ENCODE results near the gene PYROXD2. TPM values are rescaled to one million over a fixed set of nuclear protein-coding genes. Genes with fewer than 3 reads are reported as not detected.

Gene PYROXD2
- polyA plus RNA-seq, 1 donor from 2014 or later: 0.11 TPM

DNA sequence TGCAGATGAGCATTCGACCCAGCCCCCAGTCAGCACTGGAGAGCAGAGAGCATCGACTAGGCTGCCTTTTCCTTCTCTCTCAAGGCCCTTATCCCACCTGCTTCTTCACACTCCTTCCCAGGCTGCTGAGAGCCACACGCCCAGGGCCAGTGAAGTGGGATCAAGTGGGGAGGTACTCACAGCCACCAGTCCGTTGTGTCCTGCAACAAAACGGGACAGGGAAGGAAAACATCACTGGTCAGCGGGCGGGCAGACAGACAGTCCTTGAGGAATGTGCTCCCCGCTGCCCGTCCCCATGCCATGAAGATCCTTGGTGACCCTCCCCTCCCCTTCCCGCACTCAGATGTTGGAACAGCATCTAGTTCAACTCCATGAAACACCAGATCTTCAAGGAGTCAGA is 4.2 kb downstream of the PYROXD2 start:
- no peaks in the 10 kb centered on the region for H3K36me3 ChIP-seq (ENCODE audit: insufficient read depth, low read length)
- H3F3A ChIP-seq (ENCODE audit: insufficient read depth, low read length, poor library complexity, severe bottlenecking): no peaks in the 10 kb centered on the region
- H3K27me3 ChIP-seq (ENCODE audit: insufficient read depth, low read depth, low read length): no peaks in the 10 kb centered on the region
- no peaks in the 10 kb centered on the region for H3K9me3 ChIP-seq (ENCODE audit: low read length)
- H3K79me2 ChIP-seq (replicated peaks; ENCODE audit: insufficient read depth, low read length): no peaks in the 10 kb centered on the region
- no peak overlapping the region for H3K4me3 ChIP-seq (ENCODE audit: low read length)
- no peaks in the 10 kb centered on the region for H3K9me2 ChIP-seq (ENCODE audit: insufficient read depth, low read length)
- TF ChIP-seq RAD21 (conservative IDR thresholded peaks at IDR 0.05): no peak
- TF ChIP-seq POLR2AphosphoS5 (IDR thresholded peaks at IDR 0.05): no peak
- TF ChIP-seq, protein P1, sequence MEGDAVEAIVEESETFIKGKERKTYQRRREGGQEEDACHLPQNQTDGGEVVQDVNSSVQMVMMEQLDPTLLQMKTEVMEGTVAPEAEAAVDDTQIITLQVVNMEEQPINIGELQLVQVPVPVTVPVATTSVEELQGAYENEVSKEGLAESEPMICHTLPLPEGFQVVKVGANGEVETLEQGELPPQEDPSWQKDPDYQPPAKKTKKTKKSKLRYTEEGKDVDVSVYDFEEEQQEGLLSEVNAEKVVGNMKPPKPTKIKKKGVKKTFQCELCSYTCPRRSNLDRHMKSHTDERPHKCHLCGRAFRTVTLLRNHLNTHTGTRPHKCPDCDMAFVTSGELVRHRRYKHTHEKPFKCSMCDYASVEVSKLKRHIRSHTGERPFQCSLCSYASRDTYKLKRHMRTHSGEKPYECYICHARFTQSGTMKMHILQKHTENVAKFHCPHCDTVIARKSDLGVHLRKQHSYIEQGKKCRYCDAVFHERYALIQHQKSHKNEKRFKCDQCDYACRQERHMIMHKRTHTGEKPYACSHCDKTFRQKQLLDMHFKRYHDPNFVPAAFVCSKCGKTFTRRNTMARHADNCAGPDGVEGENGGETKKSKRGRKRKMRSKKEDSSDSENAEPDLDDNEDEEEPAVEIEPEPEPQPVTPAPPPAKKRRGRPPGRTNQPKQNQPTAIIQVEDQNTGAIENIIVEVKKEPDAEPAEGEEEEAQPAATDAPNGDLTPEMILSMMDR (IDR thresholded peaks at IDR 0.05; ENCODE audit: poor library complexity, severe bottlenecking): no peak
- no peak for TF ChIP-seq SMC3 (conservative IDR thresholded peaks at IDR 0.05; ENCODE audit: poor library complexity)
- no peak for TF ChIP-seq EP300 (conservative IDR thresholded peaks at IDR 0.05; ENCODE audit: poor library complexity, severe bottlenecking)
- TF ChIP-seq EZH2 (IDR thresholded peaks at IDR 0.05; ENCODE audit: borderline replicate concordance, insufficient read depth, low read length, poor library complexity, severe bottlenecking): no peak
- TF ChIP-seq, protein P2, sequence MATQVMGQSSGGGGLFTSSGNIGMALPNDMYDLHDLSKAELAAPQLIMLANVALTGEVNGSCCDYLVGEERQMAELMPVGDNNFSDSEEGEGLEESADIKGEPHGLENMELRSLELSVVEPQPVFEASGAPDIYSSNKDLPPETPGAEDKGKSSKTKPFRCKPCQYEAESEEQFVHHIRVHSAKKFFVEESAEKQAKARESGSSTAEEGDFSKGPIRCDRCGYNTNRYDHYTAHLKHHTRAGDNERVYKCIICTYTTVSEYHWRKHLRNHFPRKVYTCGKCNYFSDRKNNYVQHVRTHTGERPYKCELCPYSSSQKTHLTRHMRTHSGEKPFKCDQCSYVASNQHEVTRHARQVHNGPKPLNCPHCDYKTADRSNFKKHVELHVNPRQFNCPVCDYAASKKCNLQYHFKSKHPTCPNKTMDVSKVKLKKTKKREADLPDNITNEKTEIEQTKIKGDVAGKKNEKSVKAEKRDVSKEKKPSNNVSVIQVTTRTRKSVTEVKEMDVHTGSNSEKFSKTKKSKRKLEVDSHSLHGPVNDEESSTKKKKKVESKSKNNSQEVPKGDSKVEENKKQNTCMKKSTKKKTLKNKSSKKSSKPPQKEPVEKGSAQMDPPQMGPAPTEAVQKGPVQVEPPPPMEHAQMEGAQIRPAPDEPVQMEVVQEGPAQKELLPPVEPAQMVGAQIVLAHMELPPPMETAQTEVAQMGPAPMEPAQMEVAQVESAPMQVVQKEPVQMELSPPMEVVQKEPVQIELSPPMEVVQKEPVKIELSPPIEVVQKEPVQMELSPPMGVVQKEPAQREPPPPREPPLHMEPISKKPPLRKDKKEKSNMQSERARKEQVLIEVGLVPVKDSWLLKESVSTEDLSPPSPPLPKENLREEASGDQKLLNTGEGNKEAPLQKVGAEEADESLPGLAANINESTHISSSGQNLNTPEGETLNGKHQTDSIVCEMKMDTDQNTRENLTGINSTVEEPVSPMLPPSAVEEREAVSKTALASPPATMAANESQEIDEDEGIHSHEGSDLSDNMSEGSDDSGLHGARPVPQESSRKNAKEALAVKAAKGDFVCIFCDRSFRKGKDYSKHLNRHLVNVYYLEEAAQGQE (IDR thresholded peaks at IDR 0.05; ENCODE audit: borderline replicate concordance): no peak
- TF ChIP-seq TAF1 (IDR thresholded peaks at IDR 0.05; ENCODE audit: low read depth): no peak
- no peak for TF ChIP-seq MXI1 (conservative IDR thresholded peaks at IDR 0.05; ENCODE audit: poor library complexity, severe bottlenecking)
- no peaks in the 10 kb centered on the region for H4K20me1 ChIP-seq (ENCODE audit: insufficient read depth)
- H3K27ac ChIP-seq (ENCODE audit: low read length): no peak overlapping the region
- H3K9ac ChIP-seq (ENCODE audit: low read length): no peak overlapping the region
- no peak overlapping the region for H2AFZ ChIP-seq (ENCODE audit: low read depth, low read length)
- H3K4me2 ChIP-seq (ENCODE audit: low read length): no peak overlapping the region

DNA sequence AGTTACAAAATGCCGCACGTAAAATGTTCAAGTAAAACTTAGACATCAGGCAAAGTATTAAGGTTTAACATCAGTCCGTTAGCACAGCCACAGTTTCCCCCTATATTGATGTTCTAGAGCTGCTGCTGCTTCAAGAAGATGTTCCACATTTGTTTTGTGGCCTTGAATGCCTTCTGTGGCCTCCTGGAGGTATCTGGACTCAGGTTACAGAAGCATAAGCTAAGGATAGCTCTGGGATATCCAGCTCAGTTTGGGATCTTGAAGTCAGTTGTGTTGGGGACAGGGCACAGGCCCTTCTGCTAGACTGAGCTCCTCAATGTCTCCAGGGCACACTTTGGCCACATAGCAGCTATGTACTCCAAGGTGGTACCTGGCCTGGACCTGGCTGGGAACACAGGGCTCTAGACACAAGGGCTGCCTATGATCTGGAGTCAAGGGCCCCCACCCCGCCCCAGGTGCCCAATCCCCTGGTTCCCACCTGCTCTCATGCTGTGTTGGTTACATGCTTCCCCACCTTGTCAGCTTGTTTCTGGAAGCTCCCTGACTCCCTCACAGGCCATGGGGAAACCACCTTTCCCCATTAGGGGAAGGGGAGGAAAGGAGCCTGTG is 4.7 kb downstream of the PYROXD2 start:
- H3K9me2 ChIP-seq (ENCODE audit: insufficient read depth, low read length): no peaks in the 10 kb centered on the region
- no peaks in the 10 kb centered on the region for H3K9me3 ChIP-seq (ENCODE audit: low read length)
- no peak overlapping the region for H3K4me2 ChIP-seq (ENCODE audit: low read length)
- no peaks in the 10 kb centered on the region for H3F3A ChIP-seq (ENCODE audit: insufficient read depth, low read length, poor library complexity, severe bottlenecking)
- H3K9ac ChIP-seq (ENCODE audit: low read length): no peak overlapping the region
- TF ChIP-seq EZH2 (IDR thresholded peaks at IDR 0.05; ENCODE audit: borderline replicate concordance, insufficient read depth, low read length, poor library complexity, severe bottlenecking) (no peak), TAF1 (IDR thresholded peaks at IDR 0.05; ENCODE audit: low read depth) (no peak), EP300 (conservative IDR thresholded peaks at IDR 0.05; ENCODE audit: poor library complexity, severe bottlenecking) (no peak), RAD21 (conservative IDR thresholded peaks at IDR 0.05) (no peak), MXI1 (conservative IDR thresholded peaks at IDR 0.05; ENCODE audit: poor library complexity, severe bottlenecking) (no peak), POLR2AphosphoS5 (IDR thresholded peaks at IDR 0.05) (no peak), SMC3 (conservative IDR thresholded peaks at IDR 0.05; ENCODE audit: poor library complexity) (no peak)
- TF ChIP-seq, protein P1 (IDR thresholded peaks at IDR 0.05; ENCODE audit: poor library complexity, severe bottlenecking): no peak
- TF ChIP-seq, protein P2 (IDR thresholded peaks at IDR 0.05; ENCODE audit: borderline replicate concordance): no peak
- H3K27ac ChIP-seq (ENCODE audit: low read length): no peak overlapping the region
- H3K79me2 ChIP-seq (replicated peaks; ENCODE audit: insufficient read depth, low read length): no peaks in the 10 kb centered on the region
- H3K27me3 ChIP-seq (ENCODE audit: insufficient read depth, low read depth, low read length): no peaks in the 10 kb centered on the region
- no peaks in the 10 kb centered on the region for H3K36me3 ChIP-seq (ENCODE audit: insufficient read depth, low read length)
- no peak overlapping the region for H3K4me3 ChIP-seq (ENCODE audit: low read length)
- H2AFZ ChIP-seq (ENCODE audit: low read depth, low read length): no peak overlapping the region
- no peaks in the 10 kb centered on the region for H4K20me1 ChIP-seq (ENCODE audit: insufficient read depth)

Measured in neural cell (in vitro differentiated cells).